ENCODE data around the gene NFAT5.

Gene NFAT5

GRCh38 chr16:69680358-69680757 lies 114.6 kb downstream of the NFAT5 start:
- Histone ChIP-seq H3K27ac (no peak overlapping the region), H3K4me3 (ENCODE audit: low read depth in 1 of 2, low read length in 1 of 2) (no peak overlapping the region), H3K4me1 (ENCODE audit: control insufficient read depth in 1 of 2, insufficient read depth in 1 of 2, low read depth in 1 of 2, low read length in 1 of 2) (no peaks in the 10 kb centered on the region), H3K27me3 (no peaks in the 10 kb centered on the region), H3K9me3 (no peaks in the 10 kb centered on the region), H3K36me3 (peaks cover 94% of the 10 kb centered on the region)
- TF ChIP-seq, protein P1, sequence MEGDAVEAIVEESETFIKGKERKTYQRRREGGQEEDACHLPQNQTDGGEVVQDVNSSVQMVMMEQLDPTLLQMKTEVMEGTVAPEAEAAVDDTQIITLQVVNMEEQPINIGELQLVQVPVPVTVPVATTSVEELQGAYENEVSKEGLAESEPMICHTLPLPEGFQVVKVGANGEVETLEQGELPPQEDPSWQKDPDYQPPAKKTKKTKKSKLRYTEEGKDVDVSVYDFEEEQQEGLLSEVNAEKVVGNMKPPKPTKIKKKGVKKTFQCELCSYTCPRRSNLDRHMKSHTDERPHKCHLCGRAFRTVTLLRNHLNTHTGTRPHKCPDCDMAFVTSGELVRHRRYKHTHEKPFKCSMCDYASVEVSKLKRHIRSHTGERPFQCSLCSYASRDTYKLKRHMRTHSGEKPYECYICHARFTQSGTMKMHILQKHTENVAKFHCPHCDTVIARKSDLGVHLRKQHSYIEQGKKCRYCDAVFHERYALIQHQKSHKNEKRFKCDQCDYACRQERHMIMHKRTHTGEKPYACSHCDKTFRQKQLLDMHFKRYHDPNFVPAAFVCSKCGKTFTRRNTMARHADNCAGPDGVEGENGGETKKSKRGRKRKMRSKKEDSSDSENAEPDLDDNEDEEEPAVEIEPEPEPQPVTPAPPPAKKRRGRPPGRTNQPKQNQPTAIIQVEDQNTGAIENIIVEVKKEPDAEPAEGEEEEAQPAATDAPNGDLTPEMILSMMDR (IDR thresholded peaks at IDR 0.05) = no peak

GRCh38 chr16:69688589-69688988 lies 122.8 kb downstream of the NFAT5 start:
- Histone ChIP-seq H3K36me3 (peaks cover 79% of the 10 kb centered on the region), H3K4me3 (ENCODE audit: low read depth in 1 of 2, low read length in 1 of 2) (no peak overlapping the region), H3K27ac (no peak overlapping the region), H3K27me3 (no peaks in the 10 kb centered on the region), H3K9me3 (no peaks in the 10 kb centered on the region), H3K4me1 (ENCODE audit: control insufficient read depth in 1 of 2, insufficient read depth in 1 of 2, low read depth in 1 of 2, low read length in 1 of 2) (no peaks in the 10 kb centered on the region)
- TF ChIP-seq, protein P1 (IDR thresholded peaks at IDR 0.05) = no peak

DNA sequence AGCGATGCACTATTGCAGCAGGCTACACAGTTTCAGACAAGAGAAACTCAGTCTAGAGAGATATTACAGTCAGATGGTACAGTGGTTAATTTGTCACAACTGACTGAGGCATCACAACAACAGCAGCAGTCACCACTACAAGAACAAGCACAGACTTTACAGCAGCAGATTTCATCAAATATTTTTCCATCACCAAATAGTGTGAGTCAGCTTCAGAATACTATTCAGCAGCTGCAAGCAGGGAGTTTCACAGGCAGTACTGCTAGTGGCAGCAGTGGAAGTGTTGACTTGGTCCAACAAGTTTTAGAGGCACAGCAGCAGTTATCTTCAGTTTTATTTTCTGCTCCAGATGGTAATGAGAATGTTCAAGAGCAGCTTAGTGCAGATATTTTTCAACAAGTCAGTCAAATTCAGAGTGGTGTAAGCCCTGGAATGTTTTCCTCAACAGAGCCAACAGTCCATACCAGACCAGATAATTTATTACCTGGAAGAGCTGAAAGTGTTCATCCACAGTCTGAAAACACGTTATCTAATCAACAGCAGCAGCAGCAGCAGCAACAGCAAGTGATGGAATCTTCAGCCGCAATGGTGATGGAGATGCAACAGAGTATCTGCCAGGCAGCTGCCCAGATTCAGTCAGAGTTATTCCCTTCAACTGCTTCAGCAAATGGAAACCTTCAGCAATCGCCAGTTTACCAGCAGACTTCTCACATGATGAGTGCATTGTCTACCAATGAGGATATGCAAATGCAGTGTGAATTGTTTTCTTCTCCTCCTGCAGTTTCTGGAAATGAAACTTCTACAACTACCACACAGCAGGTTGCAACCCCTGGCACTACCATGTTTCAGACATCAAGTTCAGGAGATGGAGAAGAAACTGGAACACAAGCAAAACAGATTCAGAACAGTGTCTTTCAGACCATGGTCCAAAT lies 126.5 kb downstream of the NFAT5 start:
- TF ChIP-seq, protein P1 (IDR thresholded peaks at IDR 0.05) = no peak
- Histone ChIP-seq H3K4me1 (ENCODE audit: control insufficient read depth in 1 of 2, insufficient read depth in 1 of 2, low read depth in 1 of 2, low read length in 1 of 2) (no peaks in the 10 kb centered on the region), H3K27ac (no peak overlapping the region), H3K36me3 (peaks cover 83% of the 10 kb centered on the region), H3K27me3 (no peaks in the 10 kb centered on the region), H3K4me3 (ENCODE audit: low read depth in 1 of 2, low read length in 1 of 2) (no peak overlapping the region), H3K9me3 (no peaks in the 10 kb centered on the region)

GRCh38 chr16:69693916-69694315 lies 128.2 kb downstream of the NFAT5 start:
- TF ChIP-seq, protein P1 (IDR thresholded peaks at IDR 0.05) = no peak
- H3K27me3 ChIP-seq = no peaks in the 10 kb centered on the region
- H3K27ac ChIP-seq = no peak overlapping the region
- H3K36me3 ChIP-seq = peaks cover 82% of the 10 kb centered on the region
- no peaks in the 10 kb centered on the region for H3K9me3 ChIP-seq
- no peak overlapping the region for H3K4me3 ChIP-seq (ENCODE audit: low read depth in 1 of 2, low read length in 1 of 2)
- no peaks in the 10 kb centered on the region for H3K4me1 ChIP-seq (ENCODE audit: control insufficient read depth in 1 of 2, insufficient read depth in 1 of 2, low read depth in 1 of 2, low read length in 1 of 2)

GRCh38 chr16:69698404-69698803 lies 132.6 kb downstream of the NFAT5 start:
- Histone ChIP-seq H3K4me3 (ENCODE audit: low read depth in 1 of 2, low read length in 1 of 2) (no peak overlapping the region), H3K9me3 (no peaks in the 10 kb centered on the region), H3K27ac (no peak overlapping the region), H3K36me3 (peaks cover 68% of the 10 kb centered on the region), H3K27me3 (no peaks in the 10 kb centered on the region), H3K4me1 (ENCODE audit: control insufficient read depth in 1 of 2, insufficient read depth in 1 of 2, low read depth in 1 of 2, low read length in 1 of 2) (no peaks in the 10 kb centered on the region)
- TF ChIP-seq, protein P1 (IDR thresholded peaks at IDR 0.05) = no peak

All from neutrophil (primary cell).